ENCODE results near the gene NEUROD1. TPM values are rescaled to one million over a fixed set of nuclear protein-coding genes. Genes with fewer than 3 reads are reported as not detected.

Gene NEUROD1
- total and polyA plus RNA-seq, 3 experiments from 2014 or later, result not detected

- DNase-seq, result no peak
- CTCF ChIA-PET, result no interaction called here
- no peak overlapping the region for H3K4me3 Mint-ChIP-seq
- H3K36me3 ChIP-seq (ENCODE audit: insufficient read depth, low read length), result no peaks in the 10 kb centered on the region
- peaks cover 21 to 28% of the 10 kb centered on the region in 2 donors for H3K27me3 Mint-ChIP-seq
- H3K4me3 ChIP-seq (ENCODE audit: low read length), result no peak overlapping the region
- POLR2A ChIA-PET, result no interaction called here
- H3K36me3 Mint-ChIP-seq, result peaks cover 0 to 4% (median 0%) of the 10 kb centered on the region in 3 donors
- no peak overlapping the region for H3K27ac ChIP-seq (ENCODE audit: low read depth, low read length)
- H3K4me1 ChIP-seq (ENCODE audit: insufficient read depth, low read length), result no peaks in the 10 kb centered on the region
- no peaks in the 10 kb centered on the region for H3K4me1 Mint-ChIP-seq
- no peak overlapping the region for H3K27ac Mint-ChIP-seq
- H3K9me3 ChIP-seq (ENCODE audit: low read length), result no peaks in the 10 kb centered on the region
- no peaks in the 10 kb centered on the region for H3K27me3 ChIP-seq (ENCODE audit: insufficient read depth, low read length, poor library complexity, severe bottlenecking)
- H3K9me3 Mint-ChIP-seq, result peaks cover 0 to 4% (median 3%) of the 10 kb centered on the region in 5 donors
Measured at GRCh38 chr2:181697571-181697970, 17.3 kb upstream of the NEUROD1 start.

GRCh38 chr2:181697126-181697525 lies 16.8 kb upstream of the NEUROD1 start:
- H3K27me3 Mint-ChIP-seq, result peaks cover 21 to 25% of the 10 kb centered on the region in 2 donors

GRCh38 chr2:181694271-181694670 lies 14.0 kb upstream of the NEUROD1 start:
- Histone ChIP-seq H3K27me3 (ENCODE audit: insufficient read depth, low read length, poor library complexity, severe bottlenecking) (no peaks in the 10 kb centered on the region), H3K36me3 (ENCODE audit: insufficient read depth, low read length) (no peaks in the 10 kb centered on the region), H3K27ac (ENCODE audit: low read depth, low read length) (no peak overlapping the region), H3K4me3 (ENCODE audit: low read length) (no peak overlapping the region), H3K4me1 (ENCODE audit: insufficient read depth, low read length) (no peaks in the 10 kb centered on the region), H3K9me3 (ENCODE audit: low read length) (no peaks in the 10 kb centered on the region)
- ChIA-PET POLR2A (no interaction called here), CTCF (no interaction called here)
- no peaks in the 10 kb centered on the region for H3K36me3 Mint-ChIP-seq
- DNase-seq, result no peak
- no peak overlapping the region for H3K27ac Mint-ChIP-seq
- H3K4me1 Mint-ChIP-seq, result no peaks in the 10 kb centered on the region
- peaks cover 19 to 36% of the 10 kb centered on the region in 2 donors for H3K27me3 Mint-ChIP-seq
- H3K4me3 Mint-ChIP-seq, result no peak overlapping the region
- H3K9me3 Mint-ChIP-seq, result no peaks in the 10 kb centered on the region

More at GRCh38 chr2:181697126-181697525, 16.8 kb upstream of the NEUROD1 start:
- CTCF ChIA-PET, result no interaction called here
- H3K4me1 Mint-ChIP-seq, result no peaks in the 10 kb centered on the region
- Histone ChIP-seq H3K4me1 (ENCODE audit: insufficient read depth, low read length) (no peaks in the 10 kb centered on the region), H3K9me3 (ENCODE audit: low read length) (no peaks in the 10 kb centered on the region), H3K36me3 (ENCODE audit: insufficient read depth, low read length) (no peaks in the 10 kb centered on the region), H3K27me3 (ENCODE audit: insufficient read depth, low read length, poor library complexity, severe bottlenecking) (no peaks in the 10 kb centered on the region), H3K4me3 (ENCODE audit: low read length) (no peak overlapping the region), H3K27ac (ENCODE audit: low read depth, low read length) (no peak overlapping the region)
- no peak overlapping the region for H3K27ac Mint-ChIP-seq
- DNase-seq, result no peak
- no peak overlapping the region for H3K4me3 Mint-ChIP-seq
- POLR2A ChIA-PET, result no interaction called here
- no peaks in the 10 kb centered on the region for H3K36me3 Mint-ChIP-seq
- no peaks in the 10 kb centered on the region for H3K9me3 Mint-ChIP-seq

GRCh38 chr2:181690860-181691259 lies 10.5 kb upstream of the NEUROD1 start:
- ChIA-PET POLR2A (no interaction called here), CTCF (no interaction called here)
- H3K4me1 ChIP-seq (ENCODE audit: insufficient read depth, low read length), result no peaks in the 10 kb centered on the region
- Mint-ChIP-seq H3K36me3 (no peaks in the 10 kb centered on the region), H3K9me3 (no peaks in the 10 kb centered on the region), H3K4me1 (no peaks in the 10 kb centered on the region), H3K4me3 (no peak overlapping the region), H3K27me3 (peaks cover 15 to 42% of the 10 kb centered on the region in 2 donors), H3K27ac (no peak overlapping the region)
- H3K27ac ChIP-seq (ENCODE audit: low read depth, low read length), result no peak overlapping the region
- H3K4me3 ChIP-seq (ENCODE audit: low read length), result no peak overlapping the region
- no peaks in the 10 kb centered on the region for H3K9me3 ChIP-seq (ENCODE audit: low read length)
- no peak for DNase-seq
- no peaks in the 10 kb centered on the region for H3K36me3 ChIP-seq (ENCODE audit: insufficient read depth, low read length)
- H3K27me3 ChIP-seq (ENCODE audit: insufficient read depth, low read length, poor library complexity, severe bottlenecking), result no peaks in the 10 kb centered on the region

- H3K27me3 Mint-ChIP-seq, result peaks cover 49 to 77% of the 10 kb centered on the region in 2 donors
- DNase-seq, result no peak
- H3K9me3 ChIP-seq (ENCODE audit: low read length), result no peaks in the 10 kb centered on the region
- peaks cover 13% of the 10 kb centered on the region for H3K4me1 ChIP-seq (ENCODE audit: insufficient read depth, low read length)
- H3K4me1 Mint-ChIP-seq, result peaks cover 24 to 29% (median 29%) of the 10 kb centered on the region in 3 donors
- ChIA-PET POLR2A (no interaction called here), CTCF (no interaction called here)
- no peaks in the 10 kb centered on the region for H3K36me3 ChIP-seq (ENCODE audit: insufficient read depth, low read length)
- H3K4me3 ChIP-seq (ENCODE audit: low read length), result no peak overlapping the region
- H3K27ac Mint-ChIP-seq, result no peak overlapping the region
- H3K4me3 Mint-ChIP-seq, result no peak overlapping the region
- H3K9me3 Mint-ChIP-seq, result peaks cover 0 to 3% (median 0%) of the 10 kb centered on the region in 5 donors
- peaks cover 35% of the 10 kb centered on the region for H3K27me3 ChIP-seq (ENCODE audit: insufficient read depth, low read length, poor library complexity, severe bottlenecking)
- H3K27ac ChIP-seq (ENCODE audit: low read depth, low read length), result no peak overlapping the region
- H3K36me3 Mint-ChIP-seq, result no peaks in the 10 kb centered on the region
Measured at GRCh38 chr2:181686576-181687185, 6.4 kb upstream of the NEUROD1 start.

- no peak for DNase-seq
- Mint-ChIP-seq H3K36me3 (no peaks in the 10 kb centered on the region), H3K9me3 (peaks cover 0 to 7% (median 0%) of the 10 kb centered on the region in 5 donors), H3K27ac (peak overlapping the region in 1 of 8 donors; percentile 31), H3K4me1 (peaks cover 35 to 44% (median 39%) of the 10 kb centered on the region in 3 donors), H3K4me3 (peak overlapping the region in 1 of 7 donors; percentile 4), H3K27me3 (peaks cover 61 to 83% of the 10 kb centered on the region in 2 donors)
- Histone ChIP-seq H3K4me3 (ENCODE audit: low read length) (no peak overlapping the region), H3K4me1 (ENCODE audit: insufficient read depth, low read length) (peaks cover 19% of the 10 kb centered on the region), H3K27ac (ENCODE audit: low read depth, low read length) (no peak overlapping the region), H3K9me3 (ENCODE audit: low read length) (no peaks in the 10 kb centered on the region), H3K27me3 (ENCODE audit: insufficient read depth, low read length, poor library complexity, severe bottlenecking) (peaks cover 46% of the 10 kb centered on the region), H3K36me3 (ENCODE audit: insufficient read depth, low read length) (no peaks in the 10 kb centered on the region)
- ChIA-PET POLR2A (no interaction called here), CTCF (interaction anchor here (1.1 kb wide), 1 partner anchor 30 kb away, joined by 4 read pairs; no protein-coding TSS in a partner anchor)
Measured at GRCh38 chr2:181685150-181685688, 4.9 kb upstream of the NEUROD1 start.

- no peaks in the 10 kb centered on the region for H3K9me3 ChIP-seq (ENCODE audit: low read length)
- no peaks in the 10 kb centered on the region for H3K36me3 ChIP-seq (ENCODE audit: insufficient read depth, low read length)
- no peak overlapping the region for H3K4me3 ChIP-seq (ENCODE audit: low read length)
- H3K4me1 ChIP-seq (ENCODE audit: insufficient read depth, low read length), result peaks cover 19% of the 10 kb centered on the region
- POLR2A ChIA-PET, result no interaction called here
- no peak overlapping the region for H3K27ac ChIP-seq (ENCODE audit: low read depth, low read length)
- CTCF ChIA-PET, result no interaction called here
- Mint-ChIP-seq H3K27ac (peak overlapping the region in 1 of 8 donors; percentile 31), H3K4me1 (peaks cover 35 to 46% (median 39%) of the 10 kb centered on the region in 3 donors), H3K27me3 (peaks cover 65 to 84% of the 10 kb centered on the region in 2 donors), H3K36me3 (peaks cover 0 to 1% (median 0%) of the 10 kb centered on the region in 3 donors), H3K4me3 (peak overlapping the region in 6 of 7 donors; percentile 1 to 44 (median 16)), H3K9me3 (peaks cover 0 to 8% (median under 1%) of the 10 kb centered on the region in 5 donors)
- peaks cover 47% of the 10 kb centered on the region for H3K27me3 ChIP-seq (ENCODE audit: insufficient read depth, low read length, poor library complexity, severe bottlenecking)
- DNase-seq, result no peak
Measured at GRCh38 chr2:181684454-181685149, 4.3 kb upstream of the NEUROD1 start.
